GM19372 (cell line): ENCODE data around the gene HIBADH.

Experiments used
- ATAC-seq: cut with Tn5 transposase; IDR thresholded peaks from one replicate; pipeline ENCODE4 v1.9.1; 2021; ENCODE audit warnings: mild to moderate bottlenecking, low read depth, moderate library complexity; ENCODE audit not compliant: unreplicated experiment

HIBADH gene

DNA sequence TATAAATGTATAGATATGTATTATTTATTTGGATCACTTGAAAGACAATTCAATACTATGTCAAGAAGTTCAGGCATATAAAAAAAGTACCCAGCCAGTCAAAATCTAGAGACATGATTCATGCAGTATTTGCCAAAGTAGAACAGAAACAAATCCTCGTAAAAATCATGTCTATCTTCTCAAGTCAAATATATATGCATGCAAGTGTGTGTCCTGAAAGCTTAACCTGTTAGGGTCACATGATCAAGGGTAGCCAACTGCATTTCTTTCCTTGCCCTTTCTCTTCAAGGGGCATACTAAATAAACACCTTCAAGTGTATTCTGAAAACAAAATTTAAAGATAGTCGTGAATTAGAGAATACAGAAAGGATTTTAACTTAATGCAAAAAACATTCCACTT, 107.0 kb downstream of the HIBADH start:
- ATAC-seq = no peak

GRCh38 chr7:27554826-27555225, 107.9 kb downstream of the HIBADH start:
- no peak for ATAC-seq

DNA sequence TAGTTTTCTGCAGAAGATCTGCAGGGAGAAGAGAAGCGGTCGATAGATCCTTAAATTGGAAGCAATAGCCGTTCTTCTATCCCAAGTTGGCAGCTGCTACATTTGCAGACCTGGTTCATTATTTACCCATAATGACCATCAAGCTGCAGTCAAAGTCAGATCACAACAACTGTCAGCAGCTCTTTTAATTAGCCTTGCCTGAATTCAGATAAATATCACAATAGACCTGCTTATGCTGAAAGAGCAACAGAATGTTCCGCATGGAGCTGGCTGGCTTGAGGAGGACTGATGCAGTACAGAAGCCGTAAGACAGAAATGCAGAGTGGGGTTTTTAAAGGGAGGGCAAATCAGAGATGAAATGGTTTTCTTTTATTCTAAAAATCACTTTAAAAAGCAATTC, 109.4 kb downstream of the HIBADH start:
- ATAC-seq = no peak

DNA sequence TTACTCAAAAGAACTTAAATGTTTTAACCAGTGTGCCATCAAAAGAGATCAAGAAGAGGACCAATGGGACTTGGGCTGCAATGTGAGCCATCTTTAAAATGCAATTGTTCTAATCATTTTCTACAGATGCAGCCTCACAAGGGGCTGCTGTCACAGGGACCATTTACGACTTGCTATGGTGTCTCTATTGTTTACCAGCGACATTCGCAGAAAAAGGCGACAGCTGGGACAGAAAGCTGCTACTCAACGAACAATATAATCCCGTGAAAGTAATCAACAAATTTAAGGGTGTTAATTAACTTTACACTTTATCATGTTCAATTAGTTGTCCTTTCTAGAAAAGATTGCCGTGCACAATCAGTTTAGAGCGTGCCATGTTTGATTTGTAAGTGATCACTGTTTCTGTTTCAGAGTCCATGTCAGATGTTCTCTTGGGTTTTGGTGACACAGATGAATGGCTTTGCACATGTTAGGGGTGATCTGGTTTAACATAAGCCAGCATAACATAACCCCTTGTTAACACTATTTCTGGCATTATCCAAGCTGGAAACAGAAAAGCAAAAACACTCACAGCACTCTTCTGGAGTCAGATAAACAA, 110.8 kb downstream of the HIBADH start:
- ATAC-seq = no peak

DNA sequence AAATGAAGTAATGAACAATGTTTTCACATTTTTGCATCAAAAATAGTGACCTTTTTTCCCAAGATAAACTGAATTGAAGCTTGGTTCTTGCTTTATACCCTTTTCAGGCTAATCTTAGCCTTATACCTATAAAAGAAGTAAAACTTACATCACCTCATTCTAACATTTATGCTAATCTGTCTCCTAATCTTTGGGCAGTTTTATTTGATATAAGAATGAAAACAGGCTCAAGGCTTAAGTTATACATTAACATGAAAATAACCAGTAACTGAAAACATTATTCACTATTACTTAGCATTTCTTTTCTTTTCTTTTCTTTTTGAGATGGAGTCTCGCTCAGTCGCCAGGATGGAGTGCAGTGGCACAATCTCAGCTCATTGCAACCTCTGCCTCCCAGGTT, 113.1 kb downstream of the HIBADH start:
- no peak for ATAC-seq

DNA sequence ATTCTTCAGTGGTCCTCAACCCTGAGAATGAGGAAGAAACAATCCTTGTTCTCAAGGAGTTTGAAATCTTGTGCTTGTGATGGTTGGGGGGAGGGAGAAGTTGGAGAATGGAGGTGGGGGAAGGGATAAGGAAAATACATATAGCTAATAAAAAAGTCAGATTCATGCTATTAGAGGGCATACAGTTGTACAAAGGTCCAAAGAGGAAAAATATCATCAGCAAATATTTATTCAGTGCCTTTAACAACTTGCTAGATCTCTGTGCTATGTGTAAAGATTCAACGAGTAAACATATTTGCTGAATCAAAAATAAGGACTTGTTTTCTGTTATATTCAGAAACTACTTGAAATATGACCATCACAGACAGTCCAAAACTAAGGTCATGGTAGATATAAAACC, 114.4 kb downstream of the HIBADH start:
- no peak for ATAC-seq

DNA sequence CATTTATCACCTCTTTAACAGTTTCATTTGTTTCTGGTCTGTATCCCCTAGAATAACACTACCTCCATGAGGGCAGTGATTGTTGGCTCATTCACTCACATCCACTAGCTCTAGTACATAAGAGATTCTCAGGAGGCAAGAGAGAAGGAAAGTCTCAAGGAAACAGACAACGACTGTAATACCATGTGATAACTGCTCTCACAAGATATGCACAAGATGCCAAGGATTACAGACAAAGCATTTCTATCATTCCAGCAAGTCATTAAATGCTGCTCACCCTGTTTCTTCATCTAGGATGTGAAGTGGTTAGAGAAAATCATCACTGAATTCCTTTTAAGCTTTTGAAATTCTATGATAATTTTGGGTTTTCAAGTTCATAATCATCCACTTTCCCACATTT, 115.3 kb downstream of the HIBADH start:
- ATAC-seq = no peak

DNA sequence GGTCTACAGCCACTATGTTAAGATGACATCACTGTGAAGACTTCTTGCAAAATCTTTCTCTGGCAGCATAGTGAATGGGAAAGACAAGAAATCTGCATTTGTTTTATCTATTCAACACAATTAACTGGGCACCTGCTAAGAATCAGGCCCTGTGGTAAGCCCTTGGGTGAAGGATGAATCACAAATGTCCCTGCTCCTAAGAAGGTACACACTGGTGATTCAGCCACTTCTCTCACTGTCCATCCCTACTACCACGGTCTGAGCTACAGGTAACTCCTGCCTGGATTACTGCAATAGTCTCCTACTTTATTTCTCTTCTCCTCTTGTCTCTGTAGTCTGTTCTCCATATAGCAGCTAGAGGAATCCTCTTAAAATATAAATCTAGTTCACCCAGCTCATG, 116.1 kb downstream of the HIBADH start:
- ATAC-seq = no peak

DNA sequence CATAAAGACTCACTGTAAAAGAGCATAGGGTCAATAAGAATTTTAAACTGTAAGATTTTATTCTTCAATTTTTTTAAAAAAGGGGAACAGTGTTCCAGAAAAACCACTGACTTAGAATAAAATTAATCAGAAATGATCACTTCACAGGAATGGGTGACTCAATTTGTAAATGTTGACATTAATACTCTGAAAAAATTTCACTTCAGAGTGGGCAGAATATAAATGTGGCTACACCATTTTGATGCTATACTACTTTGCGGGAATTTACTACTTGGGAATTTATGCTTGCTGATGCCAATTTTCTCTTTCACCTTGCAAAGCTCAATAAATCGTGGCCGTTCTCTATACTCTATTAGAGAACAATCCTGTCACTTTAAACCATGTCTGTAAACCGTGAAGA, 126.9 kb downstream of the HIBADH start:
- ATAC-seq = no peak

GRCh38 chr7:27533652-27534081, 129.0 kb downstream of the HIBADH start:
- no peak for ATAC-seq

GRCh38 chr7:27532314-27532713, 130.4 kb downstream of the HIBADH start:
- no peak for ATAC-seq

GRCh38 chr7:27527348-27527714, 135.4 kb downstream of the HIBADH start:
- ATAC-seq = no peak

DNA sequence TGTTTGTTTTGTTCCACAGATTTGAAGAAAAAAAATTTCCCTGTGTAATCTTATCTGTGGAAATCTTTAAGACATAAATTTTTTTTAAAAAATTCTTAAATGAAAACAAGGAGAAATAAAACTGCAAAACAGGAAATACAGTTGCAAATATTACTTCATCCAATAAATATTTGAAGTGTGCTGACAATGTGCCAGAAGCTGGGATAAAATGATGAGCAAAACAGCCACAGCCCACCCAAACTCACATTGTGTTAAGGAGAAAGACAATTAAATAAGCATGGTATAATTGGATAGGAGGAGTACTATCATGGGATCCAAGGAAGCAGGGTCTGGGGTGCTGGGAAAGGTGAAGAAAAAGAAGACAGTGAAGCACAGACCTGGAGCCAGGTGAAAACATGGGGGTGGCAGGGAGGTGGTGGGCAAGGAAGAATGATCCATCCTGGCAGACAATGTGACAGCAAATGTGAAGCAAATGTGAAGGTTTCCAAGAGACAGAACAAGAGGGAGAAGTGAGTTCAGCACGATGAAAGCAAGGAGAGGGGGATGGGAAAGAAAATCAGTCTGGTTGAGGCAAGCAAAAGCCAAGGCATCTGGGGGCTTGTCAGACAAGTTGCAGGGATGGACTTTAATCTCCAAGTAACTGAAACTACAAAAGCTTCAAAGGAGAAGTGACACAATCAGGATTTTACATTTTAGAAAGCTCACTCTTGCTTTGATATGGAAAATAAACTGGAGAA, 135.9 kb downstream of the HIBADH start:
- ATAC-seq = no peak

GRCh38 chr7:27526131-27526530, 136.6 kb downstream of the HIBADH start:
- ATAC-seq = no peak

DNA sequence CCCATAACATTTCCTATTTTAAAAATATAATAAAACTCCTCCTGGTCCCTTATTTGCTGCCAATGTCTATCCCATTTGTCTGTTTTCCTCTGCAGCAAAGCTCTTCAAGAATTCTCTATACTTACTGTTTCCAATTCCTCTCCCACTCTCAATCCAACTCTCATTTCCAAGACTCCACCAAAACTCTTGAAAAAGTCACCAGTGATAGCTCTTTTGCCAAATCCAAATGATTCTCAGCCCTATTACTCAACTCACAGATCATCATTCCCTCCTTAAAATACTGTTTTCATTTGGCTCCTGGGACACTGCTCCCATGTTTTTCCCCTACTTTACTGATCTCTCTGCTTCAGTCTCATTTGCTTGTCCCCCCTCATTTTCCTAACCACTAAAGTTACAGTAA, 139.4 kb downstream of the HIBADH start:
- ATAC-seq = no peak

DNA sequence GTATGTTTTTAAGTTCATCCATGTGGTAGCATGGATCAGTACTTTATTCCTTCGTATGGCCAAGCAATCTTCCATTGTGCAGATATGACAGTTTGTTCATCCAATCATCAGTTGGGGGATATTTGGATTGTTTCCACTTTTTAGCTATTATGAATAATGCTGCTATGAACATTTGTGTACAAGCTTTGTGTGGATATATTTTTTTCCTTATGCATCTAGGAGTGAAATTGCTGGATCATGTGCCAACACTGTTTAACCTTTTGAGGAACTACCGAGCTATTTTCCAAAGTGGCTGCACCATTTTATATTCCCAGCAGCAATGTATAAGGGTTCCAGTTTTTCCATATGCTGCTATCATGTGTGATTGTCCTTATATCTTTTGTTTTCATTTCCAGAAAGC, 140.1 kb downstream of the HIBADH start:
- no peak for ATAC-seq

DNA sequence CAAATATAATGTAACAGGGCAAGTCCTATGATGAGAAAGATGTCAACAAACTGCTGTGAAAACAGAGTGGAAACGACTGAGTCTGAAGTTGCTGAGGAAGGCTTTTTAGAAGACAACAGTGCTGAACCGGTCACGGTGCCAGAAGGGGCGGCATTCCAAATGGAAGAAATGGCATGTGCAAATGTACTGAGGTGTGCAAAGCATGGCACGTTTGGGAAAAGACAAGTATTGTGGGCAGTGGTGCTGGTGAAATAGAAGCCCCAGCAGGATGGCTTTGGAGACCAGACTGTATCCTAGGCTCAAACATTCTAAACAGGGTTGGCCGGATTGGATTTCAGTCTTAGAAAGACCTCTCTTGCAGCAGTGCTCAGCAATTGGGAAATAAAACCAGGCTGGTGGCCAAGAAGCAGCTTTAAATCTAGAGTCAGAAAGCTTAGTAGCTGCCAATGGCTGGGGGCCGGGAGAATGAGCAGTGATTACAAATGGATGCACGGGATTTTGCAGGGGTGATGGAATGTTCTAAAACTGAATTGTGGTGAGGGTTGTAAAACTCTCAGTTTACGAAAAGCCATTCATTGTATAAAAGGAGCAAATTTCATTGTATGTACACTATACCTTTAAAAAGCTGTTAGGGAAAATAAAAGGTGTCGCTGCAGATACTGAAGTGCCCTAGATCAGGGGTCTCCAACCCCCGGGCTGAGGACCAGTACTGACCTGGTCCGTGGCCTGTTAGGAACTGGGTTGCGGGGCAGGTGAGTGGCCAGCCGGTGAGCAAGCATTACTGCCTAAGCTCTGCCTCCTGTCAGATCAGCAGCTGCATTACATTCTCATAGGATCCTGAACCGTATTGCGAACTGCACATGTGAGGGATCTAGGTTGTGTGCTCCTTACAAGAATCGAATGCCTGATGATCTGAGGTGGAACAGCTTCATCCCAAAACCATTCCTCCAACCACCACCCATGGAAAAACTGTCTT, 141.6 kb downstream of the HIBADH start:
- no peak for ATAC-seq

DNA sequence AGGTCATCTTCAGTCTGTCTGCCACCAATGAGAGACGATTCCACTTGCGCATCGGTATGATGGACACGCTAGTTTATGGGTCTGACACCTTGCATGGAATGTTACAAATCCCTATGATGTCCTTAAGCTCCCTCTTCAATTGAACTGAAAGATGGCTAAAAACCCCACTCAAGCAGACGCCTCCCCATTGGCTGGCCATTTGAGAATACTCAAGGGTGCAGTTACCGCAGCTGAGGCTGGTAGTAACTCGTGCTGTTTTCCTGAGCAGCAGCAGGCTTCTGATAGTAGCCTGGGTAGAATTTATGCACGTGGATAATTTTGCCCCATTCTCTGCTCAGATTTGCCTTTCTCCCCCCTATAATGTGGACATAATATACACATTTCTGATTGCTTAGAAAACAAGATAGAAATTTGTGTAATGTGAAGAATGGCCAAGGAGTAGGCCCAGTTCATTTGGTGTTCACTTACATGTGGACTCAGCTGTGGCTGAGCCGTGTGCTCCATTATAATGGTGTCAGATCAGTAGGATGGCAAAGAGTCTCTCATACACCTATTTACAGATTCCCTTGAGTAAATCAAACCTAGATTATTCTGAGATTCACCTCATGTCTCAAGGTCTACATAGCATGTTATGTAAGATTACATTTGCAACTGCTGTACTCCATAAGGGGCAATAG, 142.8 kb downstream of the HIBADH start:
- ATAC-seq = no peak

- no peak for ATAC-seq
These were observed 143.9 kb downstream of the HIBADH start for GRCh38 chr7:27518561-27519350.

GRCh38 chr7:27516421-27516820, 146.3 kb downstream of the HIBADH start:
- ATAC-seq = no peak
